DMS153 treated with DMSO at 0.1 percent for 48 hours (cell line): ENCODE measurements around the gene CAMSAP3.
"Not testable (repeated sequence)": the region's sequence is repeated elsewhere in the genome, so short reads cannot be mapped to it uniquely, and the experiment has no call there.

Experiments used
- DNase-seq: peaks from one replicate; lab custom pipeline; 2025; ENCODE audit not compliant: unreplicated experiment; lab: John Stamatoyannopoulos, UW

Gene CAMSAP3

DNA sequence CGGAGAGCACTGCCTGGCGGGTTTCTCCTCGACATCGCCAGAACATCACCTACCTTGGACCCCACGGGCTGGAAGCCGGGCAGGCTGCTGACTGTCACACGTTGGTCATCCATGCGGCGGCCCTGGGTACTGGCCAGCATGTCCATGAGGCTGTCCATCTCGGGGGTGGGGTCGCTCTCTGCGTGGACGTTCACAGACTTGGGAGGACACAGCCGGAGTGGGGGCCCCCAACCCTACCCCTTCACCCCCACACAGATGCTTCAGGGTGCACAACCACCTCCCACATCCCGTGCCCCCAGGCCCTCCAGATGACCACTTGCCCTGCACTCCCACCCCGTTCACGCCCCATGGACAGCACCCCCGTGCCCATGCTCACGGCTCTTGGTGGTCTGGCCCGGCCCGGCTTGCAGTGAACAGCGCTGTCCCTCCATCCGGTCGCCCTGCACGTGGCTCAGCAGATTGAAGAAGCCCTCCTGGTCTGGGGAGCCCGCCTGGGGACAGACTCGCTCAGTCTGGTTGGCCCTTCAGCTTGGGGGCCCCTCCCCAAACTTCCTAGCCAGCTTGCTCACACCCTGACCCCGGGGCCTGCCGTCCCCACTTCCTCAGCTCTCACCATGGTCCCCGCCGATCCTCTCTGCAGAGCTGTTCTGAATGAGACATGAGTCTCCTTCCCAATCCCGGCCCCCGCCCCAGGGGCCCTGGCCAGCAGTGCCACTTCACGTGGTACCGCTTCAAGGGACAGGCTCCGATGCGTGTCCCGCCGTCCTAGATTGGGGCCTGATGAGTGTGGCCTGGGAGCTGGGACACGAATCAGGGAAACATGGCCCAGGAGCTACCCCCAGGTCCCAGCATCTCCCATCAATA, 36.9 kb downstream of the CAMSAP3 start:
- DNase-seq, result no peak

DNA sequence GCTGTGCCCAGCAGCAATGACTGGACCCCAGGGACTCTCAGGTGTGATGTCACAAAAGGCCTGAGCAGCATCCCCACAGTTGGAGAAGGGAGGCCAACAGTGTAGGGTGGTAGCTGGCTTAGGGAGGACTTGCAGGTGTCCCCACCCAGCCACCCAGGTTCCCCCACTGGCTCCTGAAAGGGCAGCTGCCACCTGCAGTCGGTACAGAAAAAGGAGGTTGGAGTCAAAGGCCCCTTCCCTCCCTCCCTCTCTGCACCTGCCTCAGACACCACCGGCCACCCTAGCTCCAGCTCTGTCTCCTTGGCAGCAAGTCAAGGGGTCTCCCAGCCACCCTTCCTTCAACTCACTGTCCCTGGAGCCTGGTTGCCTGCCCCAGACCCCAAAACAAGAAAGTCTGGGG, 38.0 kb downstream of the CAMSAP3 start, which contains the start of gene PCP2:
Gene PCP2, minus strand, starts transcription at position 22 of the 400 bp plus-strand sequence. CDS start 262 bp downstream, outside the sequence.
- DNase-seq, result no peak

GRCh38 chr19:7635670-7636069, 40.0 kb downstream of the CAMSAP3 start:
- DNase-seq, result no peak

DNA sequence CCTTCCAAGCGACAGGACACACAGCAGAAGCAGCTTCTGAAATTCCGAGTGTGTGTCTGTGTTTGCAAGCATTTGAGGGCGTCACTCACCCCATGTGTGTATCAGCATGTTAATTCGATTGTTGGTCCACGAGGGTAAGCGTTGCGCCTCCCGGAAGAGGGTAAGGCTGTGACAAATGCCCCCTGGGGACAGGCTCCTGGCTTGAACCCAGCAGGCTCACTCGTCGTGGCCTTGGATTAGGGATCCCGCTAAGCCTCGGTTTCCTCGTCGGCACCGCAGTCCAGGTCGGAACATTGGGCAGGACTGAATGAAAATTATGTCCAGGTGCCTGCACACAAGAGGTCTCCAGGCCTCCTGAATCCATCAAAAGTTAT, 40.6 kb downstream of the CAMSAP3 start:
- no peak for DNase-seq

GRCh38 chr19:7636691-7637373, 41.2 kb downstream of the CAMSAP3 start, which contains the start of gene STXBP2:
TSS of gene STXBP2 (plus strand) at chr19:7637110. CDS start at chr19:7637150, 40 bp downstream.
- peak; percentile 67 for DNase-seq

DNA sequence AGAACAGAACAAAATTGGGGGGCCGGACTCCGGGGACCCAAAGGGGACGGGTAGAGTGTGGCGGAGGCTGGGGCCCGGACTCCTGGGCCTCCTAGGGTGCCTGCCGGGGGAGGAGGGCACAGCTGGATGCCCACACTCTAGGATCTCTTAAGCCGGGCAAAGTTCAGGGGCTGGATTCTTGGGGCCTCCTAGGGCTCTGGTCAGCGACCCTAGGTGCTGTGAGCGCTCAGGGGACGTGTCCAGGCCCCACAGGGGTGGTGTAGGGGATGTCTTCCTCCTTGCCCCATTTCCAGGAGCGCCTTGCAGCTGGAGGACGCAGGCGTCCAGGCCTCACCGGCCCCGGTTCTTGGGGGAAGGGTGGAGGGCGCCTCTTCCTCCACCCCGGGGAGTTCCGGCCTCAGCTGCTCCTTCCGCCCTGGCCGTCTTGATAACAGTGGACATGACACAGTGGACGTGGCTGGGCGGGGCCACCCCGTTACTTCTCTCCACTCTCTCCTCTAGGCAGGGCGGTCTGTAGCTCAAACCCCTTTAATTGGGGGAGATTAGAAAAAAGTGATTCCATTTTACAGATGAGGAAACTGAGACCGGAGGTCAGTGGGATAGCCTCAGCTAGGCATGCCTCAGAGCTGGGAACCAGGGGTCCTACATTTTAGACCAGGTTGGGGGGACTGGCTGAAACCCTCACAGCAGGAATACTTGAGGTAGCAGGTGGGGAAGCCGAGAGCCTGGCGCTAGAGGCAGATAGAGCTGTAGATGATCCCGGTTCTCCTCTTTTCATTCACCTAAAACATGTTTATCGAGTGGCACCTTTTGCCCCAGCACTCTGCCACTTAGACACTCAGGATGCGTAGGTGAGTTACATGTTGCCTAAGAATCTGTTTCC, 42.0 kb downstream of the CAMSAP3 start:
- no peak for DNase-seq

- no peak for DNase-seq
These were observed 43.3 kb downstream of the CAMSAP3 start for GRCh38 chr19:7638802-7639465.

GRCh38 chr19:7639863-7640348, 44.2 kb downstream of the CAMSAP3 start:
- no peak for DNase-seq

- DNase-seq, result no peak
These were observed 45.1 kb downstream of the CAMSAP3 start for GRCh38 chr19:7640803-7641202.

- DNase-seq, result no peak
These were observed 45.9 kb downstream of the CAMSAP3 start for GRCh38 chr19:7641290-7642276.

GRCh38 chr19:7642295-7643030, 46.8 kb downstream of the CAMSAP3 start:
- DNase-seq, result no peak

DNA sequence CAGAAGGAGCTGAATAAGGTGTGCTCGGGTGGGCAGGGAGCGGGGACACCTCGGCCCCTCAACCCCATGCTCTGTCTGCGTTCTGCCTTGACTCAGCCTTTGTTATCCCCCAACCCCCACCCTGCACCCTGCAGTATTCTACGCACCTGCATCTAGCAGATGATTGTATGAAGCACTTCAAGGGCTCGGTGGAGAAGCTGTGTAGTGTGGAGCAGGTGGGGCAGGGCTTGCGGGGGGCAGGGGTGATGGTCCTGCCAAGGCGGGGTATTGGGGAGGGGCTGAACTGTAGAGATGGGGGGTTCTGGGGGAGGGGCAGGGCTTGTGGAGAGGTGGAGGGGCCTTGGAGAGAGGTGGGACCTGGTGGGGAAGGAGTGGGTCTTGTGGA, 47.4 kb downstream of the CAMSAP3 start:
- DNase-seq, result no peak

GRCh38 chr19:7643629-7644549, 48.2 kb downstream of the CAMSAP3 start:
- not testable (repeated sequence) for DNase-seq

DNA sequence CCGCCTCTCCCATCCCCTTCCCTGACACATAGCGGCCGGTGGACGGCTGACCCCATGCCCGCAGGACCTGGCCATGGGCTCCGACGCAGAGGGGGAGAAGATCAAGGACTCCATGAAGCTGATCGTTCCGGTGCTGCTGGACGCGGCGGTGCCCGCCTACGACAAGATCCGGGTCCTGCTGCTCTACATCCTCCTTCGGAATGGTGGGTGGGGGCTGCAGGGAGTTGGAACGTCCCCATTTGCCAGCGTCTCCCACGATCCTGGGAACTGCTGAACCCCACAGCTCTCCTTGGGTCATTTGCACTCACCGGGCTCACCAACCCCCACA, 48.9 kb downstream of the CAMSAP3 start:
- DNase-seq, result no peak

DNA sequence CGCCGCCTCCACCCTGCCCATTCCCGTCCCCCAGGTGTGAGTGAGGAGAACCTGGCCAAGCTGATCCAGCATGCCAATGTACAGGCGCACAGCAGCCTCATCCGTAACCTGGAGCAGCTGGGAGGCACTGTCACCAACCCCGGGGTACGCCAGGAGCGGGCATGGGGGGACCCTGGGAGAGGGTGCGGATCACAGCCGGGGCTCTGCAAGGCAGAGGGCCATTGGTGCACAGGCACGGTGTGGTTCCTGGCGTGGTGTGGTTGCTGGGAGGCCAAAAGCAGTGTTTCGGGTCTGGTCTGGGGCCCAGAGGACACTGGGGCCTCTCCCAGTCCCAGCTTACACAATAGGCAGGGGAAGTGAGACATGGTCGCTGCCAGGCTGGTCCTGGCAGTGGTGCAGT, 49.5 kb downstream of the CAMSAP3 start:
- no peak for DNase-seq

GRCh38 chr19:7645656-7646425, 50.2 kb downstream of the CAMSAP3 start:
- no peak for DNase-seq

GRCh38 chr19:7646426-7646700, 50.7 kb downstream of the CAMSAP3 start:
- no peak for DNase-seq
